Measurements from ENCODE around the gene DCK.

GRCh38 chr4:71026086-71026485 is 32.6 kb downstream of the DCK start:
- TF ChIP-seq MAX (IDR thresholded peaks at IDR 0.05) (no peak), REST (IDR thresholded peaks at IDR 0.05; ENCODE audit: low read depth) (no peak), ZBTB7A (IDR thresholded peaks at IDR 0.05; ENCODE audit: low read depth) (no peak), TAF1 (IDR thresholded peaks at IDR 0.05; ENCODE audit: low read depth) (no peak), EP300 (IDR thresholded peaks at IDR 0.05; ENCODE audit: borderline replicate concordance) (no peak), TCF12 (IDR thresholded peaks at IDR 0.05; ENCODE audit: low read depth) (no peak)
